PC-9 (cell line): ENCODE measurements around the gene AP4M1. TPM values are rescaled to one million over a fixed set of nuclear protein-coding genes. Genes with fewer than 3 reads are reported as not detected.

Source experiments
- BruUV-seq: library from RNA; stranded (reverse); fragments of 400-500 nt; replicated peaks from 2 replicates; lab custom pipeline; 2021; lab: Mats Ljungman, UMichigan
- CTCF ChIA-PET: fragments of 300-600 bp; sonication (Branson Sonifier 250); formaldehyde crosslinking; loops from one replicate; lab custom pipeline; 2022; ENCODE audit warnings: antibody characterized with exemption; lab: Charles Lee
- POLR2A ChIA-PET: fragments of 300-600 bp; sonication (Branson Sonifier 250); formaldehyde crosslinking; loops from one replicate; lab custom pipeline; 2022; ENCODE audit warnings: antibody characterized with exemption; ENCODE audit not compliant: unreplicated experiment; lab: Charles Lee
- DNase-seq, 2 experiments: peaks; one replicate each; pipeline versions ENCODE4 v3.0.0 to v3.0.0-alpha.2; 2015 to 2022; ENCODE audit warnings: mixed read lengths in 1 of 2
- H2AFZ ChIP-seq: fragments of 200-600 bp; sonication (generic); 2 replicates; pipeline ENCODE4 v1.8.1; 2017; ENCODE audit warnings: antibody characterized with exemption
- H3F3A ChIP-seq: fragments of 200-600 bp; sonication (generic); 2 replicates; pipeline ENCODE4 v1.8.1; 2017; ENCODE audit warnings: antibody characterized with exemption, mild to moderate bottlenecking, low read depth; ENCODE audit not compliant: insufficient read depth
- H3K27ac ChIP-seq: fragments of 200-600 bp; sonication (generic); 2 replicates; pipeline ENCODE4 v1.6.1; 2016; ENCODE audit warnings: mixed run types
- H3K27me3 ChIP-seq: fragments of 200-600 bp; sonication (generic); 2 replicates; pipeline ENCODE4 v1.6.1; 2016; ENCODE audit warnings: low read depth, mixed run types; ENCODE audit not compliant: insufficient read depth
- H3K36me3 ChIP-seq: fragments of 200-600 bp; sonication (generic); 2 replicates; pipeline ENCODE4 v1.6.1; 2016; ENCODE audit warnings: low read depth, mixed run types
- H3K4me1 ChIP-seq: fragments of 200-600 bp; sonication (generic); replicated peaks from 2 replicates; pipeline ENCODE4 v1.6.1; 2016; ENCODE audit warnings: mixed run types; ENCODE audit not compliant: insufficient read depth
- H3K4me2 ChIP-seq: fragments of 200-600 bp; sonication (generic); 2 replicates; pipeline ENCODE4 v1.6.1; 2017; ENCODE audit warnings: mixed run types
- H3K4me3 ChIP-seq: fragments of 200-600 bp; sonication (generic); 2 replicates; pipeline ENCODE4 v1.6.1; 2016; ENCODE audit warnings: mixed run types
- H3K79me2 ChIP-seq: fragments of 200-600 bp; sonication (generic); 2 replicates; pipeline ENCODE4 v1.6.1; 2017; ENCODE audit warnings: low read depth, mixed run types
- H3K9me2 ChIP-seq: fragments of 200-600 bp; sonication (generic); 2 replicates; pipeline ENCODE4 v1.8.1; 2017; ENCODE audit warnings: mild to moderate bottlenecking; ENCODE audit not compliant: insufficient read depth
- H3K9me3 ChIP-seq: fragments of 200-600 bp; sonication (generic); 2 replicates; pipeline ENCODE4 v1.8.1; 2016; ENCODE audit warnings: low read depth; ENCODE audit not compliant: insufficient read depth
- H4K20me1 ChIP-seq: fragments of 200-600 bp; sonication (generic); 2 replicates; pipeline ENCODE4 v1.8.1; 2017; ENCODE audit not compliant: insufficient read depth
- CTCF ChIP-seq: fragments of 200-600 bp; sonication (generic); conservative IDR thresholded peaks from 2 replicates; pipeline ENCODE4 v1.6.1; 2017; ENCODE audit warnings: mixed run types, antibody characterized with exemption, mild to moderate bottlenecking, moderate library complexity
- EZH2 ChIP-seq: fragments of 200-600 bp; sonication (generic); IDR thresholded peaks from 2 replicates; pipeline ENCODE4 v1.8.0; 2017; ENCODE audit warnings: antibody characterized with exemption, low read depth
- intact Hi-C: fragments of 100-400 bp; cut with micrococcal nuclease; formaldehyde crosslinking; loops from one replicate; pipeline ENCODE4 v1.10.0; 2022; ENCODE audit not compliant: unreplicated experiment
- total RNA-seq: library from RNA; stranded (reverse); gene quantifications from 2 replicates; pipeline ENCODE4 v1.2.3, GENCODE V29; 2021

The AP4M1 gene
- total RNA-seq, 1 experiment from 2014 or later: 18.1 TPM

- Histone ChIP-seq H3F3A (peaks cover 60% of the 10 kb centered on the region), H3K27me3 (no peaks in the 10 kb centered on the region), H3K27ac (peak overlapping the region; percentile 74), H3K9me3 (no peaks in the 10 kb centered on the region), H3K9me2 (no peaks in the 10 kb centered on the region), H3K4me2 (peak overlapping the region; percentile 94), H3K4me3 (peak overlapping the region; percentile 99), H2AFZ (peak overlapping the region; percentile 83), H3K36me3 (peaks cover 35% of the 10 kb centered on the region), H3K4me1 (peaks cover 19% of the 10 kb centered on the region), H3K79me2 (peaks cover 48% of the 10 kb centered on the region), H4K20me1 (peaks cover 6% of the 10 kb centered on the region; the same call in 1 of the 2 replicates)
- peak; percentile 84 to 96 for DNase-seq
- no TSS peak for BruUV-seq
- ChIA-PET CTCF (interaction anchor here (0.6 to 1.8 kb wide), 2 partner anchors 16 to 18 kb away, joined by 3 to 12 read pairs; no protein-coding TSS in a partner anchor), POLR2A (interaction anchor here (0.5 to 1.2 kb wide), 9 partner anchors 18 to 960 kb away, joined by 3 to 19 read pairs (median 7); partner anchors contain the start of gene LAMTOR4)
- TF ChIP-seq EZH2: no peak
- TF ChIP-seq CTCF: no peak
- intact Hi-C loops: loop anchor here (1.0 to 2.0 kb wide), 4 partner anchors 18 to 329 kb away; partner anchors contain the start of genes CNPY4, MBLAC1, MEPCE and TAF6
These were observed 925 bp upstream of the AP4M1 start for GRCh38 chr7:100100420-100101015.

GRCh38 chr7:100102950-100103840, 1.8 kb downstream of the AP4M1 start:
- Histone ChIP-seq H3K27ac (no peak overlapping the region), H3K79me2 (peaks cover 31% of the 10 kb centered on the region)

More at GRCh38 chr7:100102950-100103840, 1.8 kb downstream of the AP4M1 start:
- POLR2A ChIA-PET: interaction anchor here (0.6 kb wide), 1 partner anchor 21 kb away, joined by 6 read pairs; no protein-coding TSS in a partner anchor
- Histone ChIP-seq H3K27me3 (no peaks in the 10 kb centered on the region), H3K4me2 (peak overlapping the region; percentile 87), H3K4me3 (peak overlapping the region; percentile 99; the same call in 1 of the 2 replicates), H2AFZ (no peak overlapping the region), H3K9me2 (no peaks in the 10 kb centered on the region), H3K9me3 (no peaks in the 10 kb centered on the region), H3K4me1 (peaks cover 19% of the 10 kb centered on the region), H4K20me1 (no peaks in the 10 kb centered on the region; the same call in 1 of the 2 replicates), H3F3A (peaks cover 33% of the 10 kb centered on the region), H3K36me3 (peaks cover 22% of the 10 kb centered on the region)
- CTCF ChIA-PET: interaction anchor here (0.6 kb wide), 2 partner anchors 8 to 22 kb away, joined by 6 read pairs; no protein-coding TSS in a partner anchor
- intact Hi-C loops: no loop called here
- TF ChIP-seq EZH2 (no peak), CTCF (no peak)
- DNase-seq: no peak
- BruUV-seq: no TSS peak
